HepG2 (cell line): ENCODE results near the gene BLOC1S4. TPM values are rescaled to one million over a fixed set of nuclear protein-coding genes. Genes with fewer than 3 reads are reported as not detected.
A peak's percentile ranks its signal among the peaks of the same experiment; 100 is the strongest.

Experiments used
- BRD4 ChIP-seq: sonication (generic); formaldehyde crosslinking; IDR thresholded peaks from 2 replicates; pipeline ENCODE4 v1.4.0; 2020; ENCODE audit warnings: missing genetic modification reagents
- CBX1 ChIP-seq: IDR thresholded peaks from one replicate; pipeline ENCODE4 v1.6.1; 2016; ENCODE audit warnings: antibody characterized with exemption, low read depth
- CENPT ChIP-seq: sonication (generic); formaldehyde crosslinking; IDR thresholded peaks from 2 replicates; pipeline ENCODE4 v1.8.0; 2022; ENCODE audit warnings: low read depth, mild to moderate bottlenecking, moderate library complexity, missing genetic modification reagents
- CHD2 ChIP-seq: IDR thresholded peaks from 2 replicates; pipeline ENCODE4 v1.6.1; 2011; ENCODE audit warnings: low read depth, low read length, improper control_type of control experiment
- ETV6 ChIP-seq: sonication (generic); formaldehyde crosslinking; conservative IDR thresholded peaks from 2 replicates; pipeline ENCODE4 v1.4.0; 2020; ENCODE audit warnings: missing genetic modification reagents
- FOXC1 ChIP-seq: sonication (generic); formaldehyde crosslinking; IDR thresholded peaks from 2 replicates; pipeline ENCODE4 v1.8.0; 2022; ENCODE audit warnings: mild to moderate bottlenecking, missing genetic modification reagents, borderline replicate concordance
- GZF1 ChIP-seq: sonication (generic); formaldehyde crosslinking; IDR thresholded peaks from 2 replicates; pipeline ENCODE4 v1.5.1; 2020; ENCODE audit warnings: mild to moderate bottlenecking, missing genetic modification reagents
- HCFC1 ChIP-seq: fragments of 150-350 bp; IDR thresholded peaks from 2 replicates; pipeline ENCODE4 v1.6.1; 2014; ENCODE audit warnings: low read depth, low read length
- KDM4B ChIP-seq: sonication (generic); formaldehyde crosslinking; IDR thresholded peaks from 2 replicates; pipeline ENCODE4 v1.4.0; 2020; ENCODE audit warnings: missing genetic modification reagents
- KDM6A ChIP-seq: IDR thresholded peaks from 2 replicates; pipeline ENCODE4 v1.6.1; 2016; ENCODE audit warnings: low read depth
- KLF13 ChIP-seq: sonication (generic); formaldehyde crosslinking; IDR thresholded peaks from 2 replicates; pipeline ENCODE4 v1.4.0; 2020; ENCODE audit warnings: mild to moderate bottlenecking, missing genetic modification reagents
- KLF15 ChIP-seq: sonication (generic); formaldehyde crosslinking; IDR thresholded peaks from 2 replicates; pipeline ENCODE4 v1.8.1; 2023; ENCODE audit warnings: borderline replicate concordance, mild to moderate bottlenecking, inconsistent platforms, missing genetic modification reagents, mixed read lengths
- PHF20 ChIP-seq: sonication (generic); formaldehyde crosslinking; IDR thresholded peaks from 2 replicates; pipeline ENCODE4 v1.5.0; 2020; ENCODE audit warnings: mild to moderate bottlenecking, missing genetic modification reagents
- SP140L ChIP-seq: sonication (generic); formaldehyde crosslinking; IDR thresholded peaks from 2 replicates; pipeline ENCODE4 v1.4.0; 2020; ENCODE audit warnings: missing genetic modification reagents, borderline replicate concordance
- TARDBP ChIP-seq: sonication (generic); formaldehyde crosslinking; IDR thresholded peaks from 2 replicates; pipeline ENCODE4 v1.8.0; 2022; ENCODE audit warnings: mild to moderate bottlenecking, missing genetic modification reagents
- YEATS4 ChIP-seq: sonication (generic); formaldehyde crosslinking; IDR thresholded peaks from 2 replicates; pipeline ENCODE4 v1.4.0; 2020; ENCODE audit warnings: missing genetic modification reagents, borderline replicate concordance
- ZNF280D ChIP-seq: sonication (generic); formaldehyde crosslinking; IDR thresholded peaks from 2 replicates; pipeline ENCODE4 v1.5.1; 2020; ENCODE audit warnings: mild to moderate bottlenecking, missing genetic modification reagents
- ZNF687 ChIP-seq: sonication (generic); formaldehyde crosslinking; IDR thresholded peaks from 2 replicates; pipeline ENCODE4 v1.5.1; 2020; ENCODE audit warnings: mild to moderate bottlenecking, missing genetic modification reagents, moderate library complexity
- ZNF710 ChIP-seq: sonication (generic); formaldehyde crosslinking; IDR thresholded peaks from 2 replicates; pipeline ENCODE4 v1.5.0; 2020; ENCODE audit warnings: mild to moderate bottlenecking, missing genetic modification reagents, borderline replicate concordance
- ZNF724P ChIP-seq: sonication (generic); formaldehyde crosslinking; IDR thresholded peaks from 2 replicates; pipeline ENCODE4 v1.8.0; 2022; ENCODE audit warnings: missing genetic modification reagents, borderline replicate concordance
- ZNF891 ChIP-seq: sonication (generic); formaldehyde crosslinking; IDR thresholded peaks from 2 replicates; pipeline ENCODE4 v1.5.0; 2020; ENCODE audit warnings: mild to moderate bottlenecking, missing genetic modification reagents
- polyA plus RNA-seq, 8 experiments: library from polyadenylated mRNA; depleted of rRNA in 3 of 8; stranded (reverse) in 7 of 8; unstranded in 1 of 8; fragments of >200 nt; fragmentation: Illumina TruSeq in 4 of 8; extraction: Trizol in 4 of 8; gene quantifications; 2 replicates each; pipeline versions ENCODE4 v1.2.1 to v1.2.3, GENCODE V29; 2011 to 2016; ENCODE audit warnings: low read depth in 4 of 8, missing spikeins in 1 of 8, mixed read lengths in 1 of 8; ENCODE audit not compliant: insufficient read depth in 1 of 8
- total RNA-seq, 5 experiments: library from RNA; depleted of rRNA; stranded (reverse); fragments of >200 nt; fragmentation: Illumina TruSeq; extraction: Trizol; gene quantifications; 2 replicates each; pipeline ENCODE4 v1.2.3, GENCODE V29; 2016; ENCODE audit warnings: low read depth in 1 of 5

The BLOC1S4 gene
- total and polyA plus RNA-seq, 2 of the 13 experiments (the other 11 are each of a cell fraction or from before 2014, with no cell fraction given), result 15.5 to 20.9 TPM

GRCh38 chr4:6732441-6733357 is 16.7 kb downstream of the BLOC1S4 start (continued):
- TF ChIP-seq ZNF724P (CRISPR knock-in tag) (no peak), ETV6 (CRISPR knock-in tag) (0 out of 2 replicates have a peak, but pooled peaks have one; percentile 30), CHD2 (no peak), KDM6A (CRISPR knock-in tag) (no peak), ZNF891 (CRISPR knock-in tag) (no peak), ZNF280D (CRISPR knock-in tag) (no peak), YEATS4 (CRISPR knock-in tag) (peak; percentile 61; the same call in 1 of the 2 replicates), BRD4 (CRISPR knock-in tag) (peak; percentile 73; the same call in 1 of the 2 replicates), CBX1 (no peak), HCFC1 (no peak), CENPT (CRISPR knock-in tag) (no peak), TARDBP (CRISPR knock-in tag) (no peak), PHF20 (no peak), SP140L (CRISPR knock-in tag) (no peak), KLF15 (CRISPR knock-in tag) (no peak), ZNF687 (CRISPR knock-in tag) (peak; percentile 81), ZNF710 (CRISPR knock-in tag) (no peak), FOXC1 (CRISPR knock-in tag) (no peak), KDM4B (CRISPR knock-in tag) (no peak), GZF1 (CRISPR knock-in tag) (0 out of 2 replicates have a peak, but pooled peaks have one; percentile 6), KLF13 (no peak)
